GM21390 (cell line): ENCODE measurements around the gene PLEKHG2.
A peak's percentile ranks its signal among the peaks of the same experiment; 100 is the strongest.

ENCODE experiments used
- ATAC-seq: cut with Tn5 transposase; IDR thresholded peaks from one replicate; pipeline ENCODE4 v1.9.1; 2021; ENCODE audit not compliant: unreplicated experiment

PLEKHG2 gene

GRCh38 chr19:39406656-39407409, 5.6 kb upstream of the PLEKHG2 start, which contains the start of gene ZFP36:
TSS of gene ZFP36 (plus strand) at chr19:39406847. CDS start at chr19:39406905, 58 bp downstream.
- ATAC-seq: no peak

DNA sequence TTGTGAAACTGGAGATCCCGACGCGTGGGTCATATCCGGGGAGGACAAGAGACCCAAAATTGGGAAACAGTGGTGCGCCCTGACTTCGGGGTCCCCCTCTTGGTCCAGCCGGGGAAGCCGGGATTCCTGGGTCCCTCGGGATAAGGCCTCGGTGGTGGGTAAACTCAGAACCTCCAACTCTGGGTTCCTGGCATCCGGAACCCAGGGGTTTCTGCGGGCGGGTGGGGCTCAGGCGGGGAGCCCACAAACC, 5.1 kb upstream of the PLEKHG2 start:
- ATAC-seq: no peak

DNA sequence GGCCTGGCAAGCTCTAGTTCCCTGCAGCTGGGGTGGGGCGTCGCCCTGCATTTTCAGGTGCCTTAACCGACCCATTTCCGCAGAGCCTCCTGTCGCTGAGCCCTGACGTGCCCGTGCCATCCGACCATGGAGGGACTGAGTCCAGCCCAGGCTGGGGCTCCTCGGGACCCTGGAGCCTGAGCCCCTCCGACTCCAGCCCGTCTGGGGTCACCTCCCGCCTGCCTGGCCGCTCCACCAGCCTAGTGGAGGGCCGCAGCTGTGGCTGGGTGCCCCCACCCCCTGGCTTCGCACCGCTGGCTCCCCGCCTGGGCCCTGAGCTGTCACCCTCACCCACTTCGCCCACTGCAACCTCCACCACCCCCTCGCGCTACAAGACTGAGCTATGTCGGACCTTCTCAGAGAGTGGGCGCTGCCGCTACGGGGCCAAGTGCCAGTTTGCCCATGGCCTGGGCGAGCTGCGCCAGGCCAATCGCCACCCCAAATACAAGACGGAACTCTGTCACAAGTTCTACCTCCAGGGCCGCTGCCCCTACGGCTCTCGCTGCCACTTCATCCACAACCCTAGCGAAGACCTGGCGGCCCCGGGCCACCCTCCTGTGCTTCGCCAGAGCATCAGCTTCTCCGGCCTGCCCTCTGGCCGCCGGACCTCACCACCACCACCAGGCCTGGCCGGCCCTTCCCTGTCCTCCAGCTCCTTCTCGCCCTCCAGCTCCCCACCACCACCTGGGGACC, 4.6 kb upstream of the PLEKHG2 start:
- no peak for ATAC-seq

GRCh38 chr19:39408392-39409207, 3.9 kb upstream of the PLEKHG2 start:
- no peak for ATAC-seq

DNA sequence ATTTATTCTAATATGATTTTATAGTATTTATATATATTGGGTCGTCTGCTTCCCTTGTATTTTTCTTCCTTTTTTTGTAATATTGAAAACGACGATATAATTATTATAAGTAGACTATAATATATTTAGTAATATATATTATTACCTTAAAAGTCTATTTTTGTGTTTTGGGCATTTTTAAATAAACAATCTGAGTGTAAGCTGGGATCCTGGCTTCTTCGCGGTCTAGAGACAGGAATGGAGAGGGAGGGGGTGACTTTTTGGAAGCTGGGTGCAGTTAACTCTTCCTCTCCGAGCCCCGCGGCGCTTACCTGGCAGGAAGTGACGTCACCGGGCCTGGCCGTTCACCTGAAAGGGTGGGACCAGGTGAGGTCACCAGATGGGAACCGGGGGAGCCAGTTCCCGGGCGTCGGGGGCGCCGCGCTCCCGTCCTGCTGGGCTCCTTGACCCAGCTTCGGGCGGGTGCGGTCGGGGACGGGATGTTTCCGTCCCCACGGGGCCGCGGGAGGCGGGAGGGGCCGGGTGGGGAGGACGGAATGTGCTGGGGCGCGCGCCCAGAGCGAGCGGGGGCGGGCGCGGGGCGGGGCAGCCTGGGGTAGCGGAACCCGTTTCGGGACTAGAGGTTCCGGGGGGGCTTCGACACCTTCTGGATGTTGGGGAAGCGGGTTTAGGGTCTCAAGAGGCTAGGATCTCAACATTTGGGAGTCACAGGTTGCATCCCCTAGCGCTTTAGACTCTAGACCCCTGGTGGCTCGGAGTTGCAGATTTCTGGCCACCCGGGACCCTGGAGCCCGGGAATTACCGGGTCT, 3.1 kb upstream of the PLEKHG2 start:
- no peak for ATAC-seq

DNA sequence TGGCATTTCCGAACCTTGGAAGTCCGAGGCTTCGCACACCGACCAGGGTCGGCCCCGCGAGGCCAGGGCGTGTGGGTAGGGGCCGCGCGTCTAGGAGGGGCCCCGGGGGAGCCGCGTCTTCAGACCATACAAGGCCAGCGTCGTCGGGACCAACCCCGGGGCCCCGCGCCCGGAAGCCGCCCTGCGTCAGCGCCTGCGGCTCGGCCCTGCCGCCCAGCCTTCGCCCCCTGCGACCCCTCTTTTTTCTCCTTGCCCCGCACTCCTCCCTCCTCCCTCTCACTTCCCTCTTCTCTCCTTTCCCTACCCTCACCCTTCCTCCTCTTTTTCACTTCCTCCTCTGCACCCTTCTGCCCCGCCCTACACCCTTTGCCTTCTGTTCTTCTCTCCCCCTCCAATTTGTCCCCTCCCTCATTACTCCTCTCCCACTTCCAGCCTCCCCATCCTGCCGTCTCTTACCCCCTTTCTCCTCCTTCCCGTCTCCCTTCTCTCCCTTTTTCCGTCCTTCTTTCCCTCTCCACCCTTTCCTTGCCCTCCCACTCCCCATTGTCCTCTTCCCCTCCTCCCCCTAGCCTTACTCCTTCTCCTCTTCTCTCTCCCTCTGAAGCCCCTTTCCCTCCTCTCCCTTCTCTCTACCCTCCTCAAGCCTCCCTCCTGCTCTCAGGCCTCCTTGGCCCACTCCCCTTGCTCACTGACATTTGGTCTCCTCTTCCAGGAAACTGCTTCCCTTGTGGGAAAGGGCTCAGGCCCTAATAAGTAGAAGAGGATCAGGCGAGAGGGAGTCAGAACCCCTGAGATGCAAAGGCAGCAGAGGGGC, 2.2 kb upstream of the PLEKHG2 start:
- no peak for ATAC-seq

GRCh38 chr19:39410831-39411080, 1.7 kb upstream of the PLEKHG2 start:
- ATAC-seq: no peak

DNA sequence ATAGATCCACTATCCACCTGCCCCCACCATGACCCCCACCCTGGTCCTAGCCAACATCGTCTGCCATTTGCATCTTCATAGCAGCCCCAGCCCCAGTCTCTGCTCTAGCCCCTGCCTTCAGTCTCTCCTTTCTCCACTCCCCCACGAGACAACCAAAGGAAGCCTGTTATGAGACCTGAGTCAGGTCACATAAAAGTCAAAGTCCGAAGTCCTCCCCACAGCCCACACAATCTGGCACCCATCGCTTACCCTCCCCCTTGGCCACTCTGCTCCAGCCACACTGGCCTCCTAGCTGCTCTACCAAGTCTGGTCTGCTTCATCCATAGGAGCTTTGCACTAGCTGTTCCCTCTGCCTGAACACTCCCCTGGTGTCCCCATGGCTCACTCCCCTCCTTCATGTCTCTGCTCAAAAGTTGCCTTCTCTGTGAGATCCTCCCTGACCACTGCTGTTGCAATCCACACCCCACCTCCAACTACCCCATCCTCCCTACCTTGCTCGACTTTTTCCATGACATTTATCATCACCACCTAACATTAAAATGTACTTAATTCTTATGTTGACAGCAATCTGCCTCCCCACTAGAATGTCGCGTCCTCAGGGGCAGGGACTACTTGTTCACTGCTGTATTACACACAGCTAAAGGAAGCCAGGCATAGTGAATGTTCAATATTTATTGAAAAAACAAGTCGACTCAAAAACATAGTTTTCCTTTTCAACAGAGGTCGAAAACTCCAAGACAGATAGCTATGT, 1.2 kb upstream of the PLEKHG2 start:
- no peak for ATAC-seq

GRCh38 chr19:39411832-39412099, 703 bp upstream of the PLEKHG2 start:
- ATAC-seq: peak; percentile 25

- no peak for ATAC-seq
Observed at GRCh38 chr19:39412867-39413271, 400 bp downstream of the PLEKHG2 start.

DNA sequence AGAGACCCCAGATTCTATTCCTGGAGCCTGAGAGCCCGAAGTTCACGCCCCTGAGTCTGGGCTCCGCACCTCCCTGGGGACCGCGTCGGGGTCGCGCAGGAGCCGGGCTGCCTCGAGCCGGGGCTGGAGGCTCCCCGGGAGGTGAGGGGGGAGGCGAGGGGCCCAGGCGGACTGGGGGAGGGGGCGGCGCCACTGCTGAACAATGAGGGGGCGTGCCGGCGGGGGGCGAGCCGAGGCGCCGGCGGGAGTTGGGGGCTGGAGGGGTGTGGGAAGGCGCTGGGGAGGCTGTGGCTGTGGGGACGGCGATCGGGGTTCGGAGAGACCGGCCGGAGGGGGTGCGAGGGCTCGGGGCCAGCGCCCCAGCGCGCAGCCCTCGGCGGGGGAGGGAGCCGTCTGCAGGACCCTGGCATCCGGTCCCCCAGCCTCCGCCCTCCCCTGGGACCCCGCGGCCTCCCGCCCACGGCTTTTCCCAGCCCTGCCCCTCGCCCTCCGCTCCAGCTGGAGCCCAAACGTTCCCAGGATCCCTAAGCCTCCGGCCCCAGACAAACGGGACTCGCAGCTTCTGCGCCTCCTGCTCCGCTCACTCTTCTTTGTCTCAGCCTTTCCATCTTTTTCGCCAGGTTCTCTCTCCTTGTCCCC, 922 bp downstream of the PLEKHG2 start:
- no peak for ATAC-seq

- ATAC-seq: no peak
Observed at GRCh38 chr19:39413911-39414608, 1.6 kb downstream of the PLEKHG2 start.

DNA sequence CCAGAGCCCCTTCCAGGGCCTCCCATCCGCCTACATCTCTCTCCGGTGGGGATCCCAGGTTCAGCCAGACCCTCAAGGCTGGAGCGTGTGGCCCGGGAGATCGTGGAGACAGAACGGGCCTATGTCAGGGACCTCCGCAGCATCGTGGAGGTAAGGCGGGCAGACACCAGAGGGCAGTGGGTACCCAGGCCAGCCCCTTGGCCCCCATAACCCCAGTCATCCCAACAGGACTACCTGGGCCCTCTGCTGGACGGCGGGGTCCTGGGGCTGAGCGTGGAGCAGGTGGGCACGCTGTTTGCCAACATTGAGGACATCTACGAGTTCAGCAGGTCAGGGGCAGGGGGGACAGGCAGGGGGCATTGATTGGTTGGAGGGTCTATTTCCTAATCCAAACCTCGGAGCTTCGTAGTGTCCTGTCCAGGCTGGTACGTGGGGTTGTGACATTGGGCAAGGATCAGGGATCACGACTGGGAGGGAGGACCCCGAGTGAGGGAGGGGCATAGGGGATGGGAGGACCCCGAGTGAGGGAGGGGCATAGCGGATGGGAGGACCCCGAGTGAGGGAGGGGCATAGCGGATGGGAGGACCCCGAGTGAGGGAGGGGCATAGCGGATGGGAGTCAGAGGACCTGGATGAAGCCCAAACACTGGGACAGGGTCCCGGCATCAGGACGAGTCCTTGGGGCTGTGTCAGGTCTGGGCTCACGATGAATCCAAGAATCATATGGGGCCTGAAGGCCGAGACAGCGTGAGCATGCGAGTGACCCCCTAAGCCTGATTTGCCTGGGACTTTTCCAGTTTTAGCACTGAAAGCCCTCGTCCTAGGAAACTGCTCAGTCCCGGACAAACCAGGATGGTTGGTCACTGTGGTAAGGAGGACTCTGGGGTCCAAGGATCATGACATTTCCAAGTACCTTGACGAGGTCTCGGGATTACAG, 2.9 kb downstream of the PLEKHG2 start:
- ATAC-seq: no peak

GRCh38 chr19:39416152-39417120, 4.0 kb downstream of the PLEKHG2 start:
- ATAC-seq: no peak

DNA sequence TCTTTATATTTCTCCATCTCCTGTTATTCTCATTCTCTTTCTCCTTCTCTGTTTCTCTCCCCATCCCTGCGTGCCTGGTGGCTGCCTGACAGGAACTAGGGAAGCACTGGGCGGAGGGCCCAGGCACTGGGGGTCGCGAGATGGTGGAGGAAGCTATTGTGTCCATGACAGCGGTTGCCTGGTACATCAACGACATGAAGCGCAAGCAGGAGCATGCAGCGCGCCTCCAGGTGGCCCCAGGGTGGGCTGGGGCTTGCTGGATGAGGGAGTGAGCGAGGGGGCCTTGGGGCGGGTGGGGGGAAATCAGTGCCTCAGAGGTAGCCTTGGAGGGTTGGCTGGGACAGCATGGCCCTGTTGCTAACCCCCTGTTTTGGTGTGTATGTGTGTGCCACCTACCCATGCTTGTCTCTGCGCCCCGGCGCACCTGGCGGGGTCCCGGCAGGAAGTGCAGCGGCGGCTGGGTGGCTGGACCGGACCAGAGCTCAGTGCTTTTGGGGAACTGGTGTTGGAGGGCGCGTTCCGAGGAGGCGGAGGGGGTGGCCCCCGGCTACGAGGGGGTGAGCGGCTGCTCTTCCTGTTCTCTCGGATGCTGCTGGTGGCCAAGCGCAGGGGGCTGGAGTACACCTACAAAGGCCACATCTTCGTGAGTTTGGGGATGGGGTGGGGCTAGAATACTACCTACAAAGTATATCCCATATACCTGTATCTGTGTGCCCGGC, 5.2 kb downstream of the PLEKHG2 start:
- ATAC-seq: no peak

- ATAC-seq: no peak
Observed at GRCh38 chr19:39419003-39419402, 6.5 kb downstream of the PLEKHG2 start.
